BJ (cell line): ENCODE measurements around the gene URB1. TPM values are rescaled to one million over a fixed set of nuclear protein-coding genes. Genes with fewer than 3 reads are reported as not detected.

Source experiments
- CTCF ChIA-PET: fragments of 350-600 bp; formaldehyde crosslinking; extraction: SDS; loops from one replicate; lab custom pipeline; 2021; ENCODE audit warnings: antibody characterized with exemption, inconsistent platforms; lab: Yijun Ruan, JAX
- POLR2A ChIA-PET: fragments of 300-600 bp; sonication (Branson Sonifier 250); formaldehyde crosslinking; extraction: SDS; loops from one replicate; lab custom pipeline; 2021; ENCODE audit warnings: antibody characterized with exemption; lab: Charles Lee
- DNase-seq: peaks from one replicate; pipeline ENCODE4 v3.0.0-alpha.2; 2011; ENCODE audit warnings: low read depth
- H3K27me3 ChIP-seq: 2 replicates; pipeline ENCODE4 v1.6.0; 2011; ENCODE audit warnings: low read length; ENCODE audit not compliant: control insufficient read depth, insufficient read depth
- H3K36me3 ChIP-seq: 2 replicates; pipeline ENCODE4 v1.5.1; 2011; ENCODE audit warnings: low read length; ENCODE audit not compliant: control insufficient read depth, insufficient read depth
- H3K4me3 ChIP-seq: 2 replicates; pipeline ENCODE4 v1.5.1; 2011; ENCODE audit warnings: low read depth, mild to moderate bottlenecking, control low read depth, low read length
- CTCF ChIP-seq: IDR thresholded peaks from 2 replicates; pipeline ENCODE4 v1.5.1; 2011; ENCODE audit warnings: low read depth, mild to moderate bottlenecking, control low read depth, inconsistent platforms, low read length, moderate library complexity; ENCODE audit not compliant: insufficient read depth
- polyA plus RNA-seq: library from polyadenylated mRNA; depleted of rRNA; stranded (reverse); fragments of >200 nt; gene quantifications from 2 replicates; pipeline ENCODE4 v1.2.3, GENCODE V29; 2011

Gene URB1
- polyA plus RNA-seq, 1 experiment = 8.8 TPM

- Histone ChIP-seq H3K27me3 (no peaks in the 10 kb centered on the region), H3K36me3 (no peaks in the 10 kb centered on the region), H3K4me3 (peak overlapping the region; percentile 70)
- no peak for DNase-seq
- CTCF ChIA-PET = interaction anchor here (1.5 to 2.4 kb wide), 4 partner anchors 9 to 189 kb away, joined by 5 to 11 read pairs (median 7); no protein-coding TSS in a partner anchor
- POLR2A ChIA-PET = no interaction called here
- no peak for TF ChIP-seq CTCF
These were observed 18.7 kb upstream of the URB1 start for GRCh38 chr21:32411350-32412161.

GRCh38 chr21:32410916-32411315 is 18.1 kb upstream of the URB1 start:
- no peak for TF ChIP-seq CTCF
- CTCF ChIA-PET = interaction anchor here (1.5 to 2.4 kb wide), 3 partner anchors 8 to 158 kb away, joined by 5 to 11 read pairs (median 6); no protein-coding TSS in a partner anchor
- DNase-seq = no peak
- H3K36me3 ChIP-seq = no peaks in the 10 kb centered on the region
- H3K27me3 ChIP-seq = no peaks in the 10 kb centered on the region
- POLR2A ChIA-PET = no interaction called here
- no peak overlapping the region for H3K4me3 ChIP-seq

GRCh38 chr21:32410291-32410690 is 17.5 kb upstream of the URB1 start:
- ChIA-PET POLR2A (no interaction called here), CTCF (interaction anchor here (2.4 to 2.8 kb wide), 2 partner anchors 152 to 159 kb away, joined by 6 to 7 read pairs; no protein-coding TSS in a partner anchor)
- H3K4me3 ChIP-seq = no peak overlapping the region
- no peak for TF ChIP-seq CTCF
- no peaks in the 10 kb centered on the region for H3K36me3 ChIP-seq
- H3K27me3 ChIP-seq = no peaks in the 10 kb centered on the region
- DNase-seq = no peak

GRCh38 chr21:32406405-32406804 is 13.6 kb upstream of the URB1 start:
- ChIA-PET POLR2A (no interaction called here), CTCF (interaction anchor here (0.9 to 7.6 kb wide), 5 partner anchors 9 to 201 kb away, joined by 3 to 87 read pairs (median 4); no protein-coding TSS in a partner anchor)
- Histone ChIP-seq H3K4me3 (no peak overlapping the region), H3K27me3 (no peaks in the 10 kb centered on the region), H3K36me3 (no peaks in the 10 kb centered on the region)
- no peak for DNase-seq
- TF ChIP-seq CTCF = no peak

- H3K4me3 ChIP-seq = no peak overlapping the region
- no peaks in the 10 kb centered on the region; the same call in 1 of the 2 replicates for H3K27me3 ChIP-seq
- no peak for DNase-seq
- POLR2A ChIA-PET = interaction anchor here (0.6 kb wide), 1 partner anchor 11 kb away, joined by 4 read pairs; no protein-coding TSS in a partner anchor
- CTCF ChIA-PET = interaction anchor here (0.6 to 7.6 kb wide), 24 partner anchors 8 to 205 kb away, joined by 3 to 87 read pairs (median 3); partner anchors contain the start of gene EVA1C
- peak; percentile 69 for TF ChIP-seq CTCF
- no peaks in the 10 kb centered on the region for H3K36me3 ChIP-seq
These were observed 10.5 kb upstream of the URB1 start for GRCh38 chr21:32403201-32403777.
